GM06990 (cell line): ENCODE measurements around the gene MYPOP.
A peak's percentile ranks its signal among the peaks of the same experiment; 100 is the strongest.

Source experiments
- DNase-seq: peaks from one replicate; pipeline ENCODE4 v3.0.0-alpha.2; 2011; ENCODE audit not compliant: insufficient read length; ENCODE audit errors: extremely low read depth
- H3K27me3 ChIP-seq: replicated peaks from 2 replicates; pipeline ENCODE4 v1.6.0; 2011; ENCODE audit warnings: low read length; ENCODE audit not compliant: control insufficient read depth, insufficient read depth
- H3K36me3 ChIP-seq: 2 replicates; pipeline ENCODE4 v1.5.1; 2011; ENCODE audit warnings: low read length; ENCODE audit not compliant: control insufficient read depth, insufficient read depth
- H3K4me3 ChIP-seq: replicated peaks from 2 replicates; pipeline ENCODE4 v1.5.1; 2011; ENCODE audit warnings: low read depth, mild to moderate bottlenecking, control low read depth, low read length
- TF ChIP-seq, protein P1 (sequence below): IDR thresholded peaks from 2 replicates; pipeline ENCODE4 v1.5.1; 2011; ENCODE audit warnings: low read length, control low read depth, mild to moderate bottlenecking, inconsistent platforms; ENCODE audit not compliant: insufficient read depth, poor library complexity, severe bottlenecking

MYPOP gene

DNA sequence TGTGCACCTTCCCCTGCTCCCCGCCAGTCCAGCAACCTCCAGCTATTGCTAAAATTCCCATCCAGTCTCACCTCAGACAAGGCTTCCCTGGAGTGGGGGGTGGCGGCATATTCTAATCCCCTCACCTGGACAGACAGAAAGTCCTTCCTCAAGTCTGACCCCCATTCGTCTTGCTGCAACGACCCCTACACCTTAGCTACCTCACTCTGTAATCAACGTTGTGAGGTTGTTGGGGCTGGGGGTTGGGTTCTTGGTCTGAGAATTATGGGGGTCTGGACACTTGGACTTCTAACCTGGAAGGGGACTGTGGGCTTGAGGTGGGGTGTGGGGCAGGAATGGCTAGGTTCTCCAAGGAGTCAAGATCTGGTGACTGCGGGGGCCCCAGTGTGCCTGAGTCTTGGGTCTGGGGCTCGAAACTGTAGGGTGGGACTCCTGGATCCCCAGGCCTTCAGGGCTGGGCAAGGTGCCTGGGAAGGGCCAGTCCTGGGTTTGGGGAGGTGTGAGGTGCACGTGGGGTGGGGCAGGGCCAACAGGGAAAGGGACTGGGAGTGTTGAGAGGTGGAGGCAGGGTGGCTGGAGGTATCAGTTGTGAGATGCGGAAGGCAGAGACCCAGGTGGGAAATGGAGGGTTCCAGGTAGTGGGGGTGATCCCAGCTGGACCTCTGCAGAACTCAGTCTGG is 37.0 kb downstream of the MYPOP start:
- H3K4me3 ChIP-seq = no peak overlapping the region
- H3K27me3 ChIP-seq = peaks cover 3% of the 10 kb centered on the region
- TF ChIP-seq, protein P1, sequence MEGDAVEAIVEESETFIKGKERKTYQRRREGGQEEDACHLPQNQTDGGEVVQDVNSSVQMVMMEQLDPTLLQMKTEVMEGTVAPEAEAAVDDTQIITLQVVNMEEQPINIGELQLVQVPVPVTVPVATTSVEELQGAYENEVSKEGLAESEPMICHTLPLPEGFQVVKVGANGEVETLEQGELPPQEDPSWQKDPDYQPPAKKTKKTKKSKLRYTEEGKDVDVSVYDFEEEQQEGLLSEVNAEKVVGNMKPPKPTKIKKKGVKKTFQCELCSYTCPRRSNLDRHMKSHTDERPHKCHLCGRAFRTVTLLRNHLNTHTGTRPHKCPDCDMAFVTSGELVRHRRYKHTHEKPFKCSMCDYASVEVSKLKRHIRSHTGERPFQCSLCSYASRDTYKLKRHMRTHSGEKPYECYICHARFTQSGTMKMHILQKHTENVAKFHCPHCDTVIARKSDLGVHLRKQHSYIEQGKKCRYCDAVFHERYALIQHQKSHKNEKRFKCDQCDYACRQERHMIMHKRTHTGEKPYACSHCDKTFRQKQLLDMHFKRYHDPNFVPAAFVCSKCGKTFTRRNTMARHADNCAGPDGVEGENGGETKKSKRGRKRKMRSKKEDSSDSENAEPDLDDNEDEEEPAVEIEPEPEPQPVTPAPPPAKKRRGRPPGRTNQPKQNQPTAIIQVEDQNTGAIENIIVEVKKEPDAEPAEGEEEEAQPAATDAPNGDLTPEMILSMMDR = no peak
- H3K36me3 ChIP-seq = no peaks in the 10 kb centered on the region; the same call in 1 of the 2 replicates
- no peak for DNase-seq

DNA sequence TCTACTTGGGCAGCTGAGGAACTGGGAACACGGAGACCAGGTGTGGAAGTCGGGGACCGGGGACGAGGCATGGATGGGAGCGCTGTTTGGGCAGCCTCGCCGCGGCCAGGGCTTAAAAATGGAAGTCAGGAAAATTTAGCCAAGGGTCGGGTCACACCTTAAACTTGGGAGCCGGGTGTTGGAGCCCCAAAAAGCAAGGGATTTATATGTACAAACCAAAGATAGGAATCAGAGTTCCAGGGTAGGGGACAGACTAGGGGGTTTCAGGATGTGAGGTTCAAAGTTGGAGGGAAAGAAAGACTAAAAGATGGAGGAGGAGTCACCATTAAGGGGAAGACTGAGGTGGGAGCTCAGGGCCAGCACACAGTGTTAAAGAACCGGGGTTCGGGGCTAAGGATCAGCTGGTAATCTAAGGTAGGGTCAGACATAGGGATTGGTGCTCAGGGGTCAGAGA is 37.8 kb downstream of the MYPOP start:
- peaks cover 3% of the 10 kb centered on the region for H3K27me3 ChIP-seq
- peaks cover under 1% of the 10 kb centered on the region for H3K36me3 ChIP-seq
- no peak overlapping the region for H3K4me3 ChIP-seq
- TF ChIP-seq, protein P1 = no peak
- no peak for DNase-seq

DNA sequence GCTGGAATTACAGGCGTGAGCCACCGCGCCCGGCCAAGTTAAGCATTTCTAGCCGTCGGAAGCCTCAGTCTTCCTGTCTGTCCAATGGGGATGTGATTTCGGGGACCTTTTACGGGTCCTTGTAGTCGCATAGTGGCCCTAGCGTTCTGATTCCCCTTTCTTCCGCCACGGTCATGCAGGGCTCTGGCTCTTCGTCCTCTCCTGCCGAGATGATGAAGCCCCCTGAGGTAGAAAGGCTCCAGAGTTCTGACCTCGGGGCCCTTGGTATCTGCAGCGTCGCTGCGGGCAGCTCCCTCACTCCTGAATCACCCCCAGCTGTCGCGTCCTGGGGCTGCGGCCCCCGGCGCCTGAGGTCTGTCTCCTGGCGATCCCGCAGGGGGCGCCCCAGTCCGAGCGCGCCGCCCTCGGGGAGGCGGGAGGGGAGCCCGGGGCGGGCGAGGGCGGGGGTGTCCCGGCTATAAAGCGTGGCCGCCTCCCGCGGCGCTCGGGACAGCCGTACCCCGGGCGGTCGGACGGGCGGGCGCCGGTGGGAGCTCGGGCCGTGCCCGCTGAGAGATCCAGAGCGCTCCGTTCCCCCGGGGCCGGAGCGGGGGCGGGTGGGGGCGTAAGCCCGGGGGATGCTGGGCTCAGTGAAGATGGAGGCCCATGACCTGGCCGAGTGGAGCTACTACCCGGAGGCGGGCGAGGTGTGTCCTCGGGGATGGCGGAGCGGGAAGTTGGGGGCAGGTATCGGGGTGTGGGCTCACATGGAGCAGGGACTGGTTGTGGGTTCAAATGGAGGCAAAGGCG is 38.4 kb downstream of the MYPOP start, which contains the start of gene FOXA3:
TSS of gene FOXA3 (plus strand) at position 487 of the 789 bp plus-strand sequence. CDS start at position 618, 131 bp downstream.
- Histone ChIP-seq H3K4me3 (peak within 1 kb of the TSS; percentile 61), H3K27me3 (peaks cover 3% of the 10 kb centered on the region), H3K36me3 (peaks cover 3% of the 10 kb centered on the region)
- peak; percentile 73 for DNase-seq
- TF ChIP-seq, protein P1 = peak; percentile 52

DNA sequence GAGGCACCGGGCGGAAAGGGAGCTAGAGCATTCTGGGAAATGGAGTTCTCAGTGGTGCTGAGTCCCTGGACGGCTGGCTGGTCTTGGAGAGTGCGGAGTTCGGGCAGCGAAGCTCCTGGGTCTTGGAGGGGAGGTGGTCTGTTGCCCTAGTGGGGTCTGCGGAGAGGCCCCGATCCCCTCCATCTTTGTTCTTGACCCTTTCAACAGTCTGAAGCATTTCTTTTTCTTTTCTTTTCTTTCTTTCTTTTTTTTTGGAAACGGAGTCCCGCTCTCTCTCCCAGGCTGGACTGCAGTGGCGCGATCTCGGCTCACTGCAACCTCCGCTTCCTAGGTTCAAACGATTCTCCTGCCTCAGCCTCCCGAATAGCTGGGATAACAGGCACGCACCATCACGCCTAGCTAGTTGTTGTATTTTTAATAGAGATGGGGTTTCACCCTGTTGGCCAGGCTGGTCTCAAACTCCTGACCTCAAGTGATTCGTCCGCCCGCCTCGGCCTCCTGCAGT is 39.0 kb downstream of the MYPOP start:
- peak overlapping the region; percentile 61 for H3K4me3 ChIP-seq
- TF ChIP-seq, protein P1 = no peak
- no peak for DNase-seq
- H3K36me3 ChIP-seq = peaks cover 5% of the 10 kb centered on the region
- H3K27me3 ChIP-seq = peaks cover 3% of the 10 kb centered on the region

DNA sequence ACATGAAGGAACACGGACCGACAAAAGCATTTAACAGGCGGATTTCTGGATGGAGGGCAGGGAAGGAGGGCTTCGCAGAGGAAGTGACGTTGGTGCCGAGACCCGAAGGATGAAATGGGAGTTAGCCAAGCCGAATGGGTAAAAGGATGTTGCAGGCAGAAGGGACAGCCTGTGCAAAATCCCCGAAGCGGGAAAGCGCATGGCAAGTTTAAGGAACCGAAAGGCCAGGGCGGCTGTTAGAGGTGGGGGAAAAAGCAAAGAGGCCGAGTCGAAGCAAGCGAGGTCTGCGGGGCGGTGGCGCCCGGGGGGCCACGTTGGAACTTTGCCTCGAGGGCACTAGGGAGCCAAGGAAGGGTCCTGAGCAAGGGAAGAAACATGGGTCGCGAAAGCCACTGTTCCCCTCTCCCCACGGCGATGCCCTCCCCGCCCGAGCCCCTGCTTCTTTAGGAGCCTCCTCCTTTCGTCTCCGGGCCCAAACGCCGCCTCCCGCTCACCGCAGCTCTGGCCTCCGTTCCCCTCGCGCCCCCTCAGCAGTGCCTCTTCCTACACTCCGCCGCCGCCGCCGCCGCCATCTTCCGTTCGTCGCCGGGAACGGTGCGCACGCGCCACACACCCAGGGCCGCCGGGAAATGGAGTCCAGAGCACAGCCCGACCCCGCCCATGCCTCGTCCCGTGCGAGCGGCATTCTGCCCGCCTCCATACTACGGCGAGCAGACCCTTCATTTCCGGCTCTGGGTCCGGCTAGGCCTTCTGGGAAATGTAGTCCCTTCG is 39.7 kb downstream of the MYPOP start, which contains the start of gene SYMPK:
TSS of gene SYMPK (minus strand) at position 584 of the 771 bp plus-strand sequence. CDS start 8,652 bp downstream, outside the sequence.
- DNase-seq = peak; percentile 97
- Histone ChIP-seq H3K4me3 (peak within 1 kb of the TSS; percentile 80), H3K27me3 (peaks cover 3% of the 10 kb centered on the region), H3K36me3 (peaks cover 5% of the 10 kb centered on the region)
- TF ChIP-seq, protein P1 = no peak
